Prostate gland (tissue), 2 donors: Measurements from ENCODE around the gene PRKAG3. TPM values are rescaled to one million over a fixed set of nuclear protein-coding genes. Genes with fewer than 3 reads are reported as not detected.

Experiments used
- DNase-seq: peaks from one replicate; pipeline ENCODE4 v3.0.0-alpha.2; 2019; ENCODE audit warnings: low spot score
- H3K27ac ChIP-seq, 2 donors: fragments of 200-600 bp; sonication (generic); 2 replicates each; pipeline ENCODE4 v1.5.1; 2017 to 2019
- H3K27me3 ChIP-seq: fragments of 200-600 bp; sonication (generic); replicated peaks from 2 replicates; pipeline ENCODE4 v1.5.1; 2019; ENCODE audit not compliant: insufficient read depth
- H3K36me3 ChIP-seq, 2 donors: fragments of 200-600 bp; sonication (generic); 1 replicate in 1 of 2; 2 replicates in 1 of 2; pipeline versions ENCODE4 v1.5.1 to v1.8.1; 2017 to 2019
- H3K4me1 ChIP-seq: fragments of 200-600 bp; sonication (generic); replicated peaks from 2 replicates; pipeline ENCODE4 v1.5.1; 2019
- H3K4me3 ChIP-seq, 2 donors: fragments of 200-600 bp; sonication (generic); 2 replicates each; pipeline ENCODE4 v1.5.1; 2017 to 2019
- H3K9me3 ChIP-seq: fragments of 200-600 bp; sonication (generic); 2 replicates; pipeline ENCODE4 v1.5.1; 2017
- CTCF ChIP-seq, 4 experiments: fragments of 200-600 bp in 2 of 4; fragments of 450-650 bp in 2 of 4; sonication (generic) in 2 of 4; IDR thresholded peaks; 1 replicate in 3 of 4; 2 replicates in 1 of 4; pipeline ENCODE4 v1.5.1; 2016 to 2019; ENCODE audit warnings: antibody characterized with exemption in 4 of 4, mild to moderate bottlenecking in 2 of 4, moderate library complexity in 2 of 4
- POLR2A ChIP-seq: fragments of 450-650 bp; IDR thresholded peaks from one replicate; pipeline ENCODE4 v1.6.1; 2016; ENCODE audit warnings: antibody characterized with exemption, mild to moderate bottlenecking
- POLR2AphosphoS5 ChIP-seq: sonication (generic); formaldehyde crosslinking; IDR thresholded peaks from one replicate; pipeline ENCODE4 v1.6.1; 2017; ENCODE audit warnings: antibody characterized with exemption
- WGBS: methylation state at CpG from one replicate; pipeline ENCODE4 v1.1.5; 2018; 5-methylcytosine and 5-hydroxymethylcytosine counted together
- intact Hi-C: fragments of 100-400 bp; cut with DNase I; formaldehyde crosslinking; loops from one replicate; pipeline ENCODE4 v1.14.2; 2022
- total RNA-seq, 2 donors: library from RNA; depleted of rRNA; stranded (reverse); fragments of >200 nt; gene quantifications; one replicate each; pipeline ENCODE4 v1.1.0, GENCODE V29; 2016

The PRKAG3 gene
- total RNA-seq, 2 donors from 2014 or later: 0.14 TPM; not detected in 1

GRCh38 chr2:218792433-218792832 lies 39.2 kb downstream of the PRKAG3 start:
- TF ChIP-seq POLR2AphosphoS5 (no peak), POLR2A (no peak), CTCF (IDR thresholded peaks at IDR 0.05) (no peak)
- H3K9me3 ChIP-seq: no peaks in the 10 kb centered on the region
- H3K36me3 ChIP-seq: no peaks in the 10 kb centered on the region
- DNase-seq: no peak
- 100% methylated on average over 1 of the region's 1 CpG for WGBS
- no peaks in the 10 kb centered on the region for H3K4me1 ChIP-seq
- H3K4me3 ChIP-seq: no peak overlapping the region
- intact Hi-C loops: no loop called here
- no peak overlapping the region for H3K27ac ChIP-seq
- no peaks in the 10 kb centered on the region for H3K27me3 ChIP-seq

- no peak for TF ChIP-seq CTCF (IDR thresholded peaks at IDR 0.05)
- no peak for TF ChIP-seq POLR2A
- no peak for TF ChIP-seq POLR2AphosphoS5
- WGBS: 77% methylated on average over 2 of the region's 2 CpGs
- Histone ChIP-seq H3K27ac (no peak overlapping the region), H3K9me3 (no peaks in the 10 kb centered on the region), H3K4me3 (no peak overlapping the region), H3K27me3 (no peaks in the 10 kb centered on the region), H3K4me1 (no peaks in the 10 kb centered on the region), H3K36me3 (no peaks in the 10 kb centered on the region)
- DNase-seq: no peak
- intact Hi-C loops: no loop called here
Measured at GRCh38 chr2:218788529-218789255, 42.9 kb downstream of the PRKAG3 start.

- DNase-seq: no peak
- H3K4me1 ChIP-seq: no peaks in the 10 kb centered on the region
- no peaks in the 10 kb centered on the region for H3K9me3 ChIP-seq
- 91% methylated on average over 3 of the region's 3 CpGs for WGBS
- TF ChIP-seq POLR2AphosphoS5 (no peak), POLR2A (no peak), CTCF (IDR thresholded peaks at IDR 0.05) (no peak)
- H3K27me3 ChIP-seq: no peaks in the 10 kb centered on the region
- no peak overlapping the region for H3K4me3 ChIP-seq
- H3K36me3 ChIP-seq: no peaks in the 10 kb centered on the region
- intact Hi-C loops: no loop called here
- H3K27ac ChIP-seq: no peak overlapping the region
Measured at GRCh38 chr2:218786133-218786532, 45.5 kb downstream of the PRKAG3 start.

GRCh38 chr2:218785103-218785502 lies 46.5 kb downstream of the PRKAG3 start:
- H3K27ac ChIP-seq: peak overlapping the region in 1 of 2 donors; percentile 3
- no peaks in the 10 kb centered on the region for H3K36me3 ChIP-seq
- H3K4me3 ChIP-seq: no peak overlapping the region
- WGBS: 50% methylated on average over 1 of the region's 1 CpG
- no peaks in the 10 kb centered on the region for H3K9me3 ChIP-seq
- DNase-seq: no peak
- TF ChIP-seq POLR2A (no peak), POLR2AphosphoS5 (no peak), CTCF (IDR thresholded peaks at IDR 0.05) (no peak)
- H3K4me1 ChIP-seq: no peaks in the 10 kb centered on the region
- H3K27me3 ChIP-seq: no peaks in the 10 kb centered on the region
- intact Hi-C loops: no loop called here

GRCh38 chr2:218783688-218784087 lies 47.9 kb downstream of the PRKAG3 start:
- Histone ChIP-seq H3K27me3 (no peaks in the 10 kb centered on the region), H3K27ac (peak overlapping the region in 1 of 2 donors; percentile 96), H3K4me1 (no peaks in the 10 kb centered on the region), H3K9me3 (no peaks in the 10 kb centered on the region), H3K4me3 (peak overlapping the region in 1 of 2 donors; percentile 68), H3K36me3 (no peaks in the 10 kb centered on the region)
- 95% methylated on average over 4 of the region's 4 CpGs for WGBS
- TF ChIP-seq CTCF (IDR thresholded peaks at IDR 0.05): no peak
- no peak for TF ChIP-seq POLR2AphosphoS5
- TF ChIP-seq POLR2A: no peak
- intact Hi-C loops: no loop called here
- DNase-seq: no peak
